ENCODE results near the gene NPIPB2.

DNA sequence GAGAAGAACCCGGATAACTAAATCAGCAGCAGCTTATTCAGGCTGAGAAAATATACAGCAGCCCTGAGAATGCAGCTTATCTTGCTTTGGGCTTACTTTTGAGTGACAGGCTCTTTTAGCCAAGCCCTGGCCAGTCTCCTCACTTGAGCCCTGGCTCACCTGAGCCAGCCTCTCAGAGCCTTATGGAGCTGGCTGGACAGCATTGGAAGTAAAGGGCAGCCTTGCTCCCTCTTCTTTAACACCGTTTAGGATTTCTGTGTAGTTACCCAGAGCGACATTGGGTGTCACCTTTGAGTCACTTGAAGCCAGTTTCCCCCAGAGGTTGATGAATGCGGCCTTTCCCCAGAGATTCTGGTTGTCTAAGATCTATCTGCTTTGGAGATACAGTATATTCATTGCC lies 7.7 kb upstream of the NPIPB2 start:
- TF ChIP-seq, protein P1, sequence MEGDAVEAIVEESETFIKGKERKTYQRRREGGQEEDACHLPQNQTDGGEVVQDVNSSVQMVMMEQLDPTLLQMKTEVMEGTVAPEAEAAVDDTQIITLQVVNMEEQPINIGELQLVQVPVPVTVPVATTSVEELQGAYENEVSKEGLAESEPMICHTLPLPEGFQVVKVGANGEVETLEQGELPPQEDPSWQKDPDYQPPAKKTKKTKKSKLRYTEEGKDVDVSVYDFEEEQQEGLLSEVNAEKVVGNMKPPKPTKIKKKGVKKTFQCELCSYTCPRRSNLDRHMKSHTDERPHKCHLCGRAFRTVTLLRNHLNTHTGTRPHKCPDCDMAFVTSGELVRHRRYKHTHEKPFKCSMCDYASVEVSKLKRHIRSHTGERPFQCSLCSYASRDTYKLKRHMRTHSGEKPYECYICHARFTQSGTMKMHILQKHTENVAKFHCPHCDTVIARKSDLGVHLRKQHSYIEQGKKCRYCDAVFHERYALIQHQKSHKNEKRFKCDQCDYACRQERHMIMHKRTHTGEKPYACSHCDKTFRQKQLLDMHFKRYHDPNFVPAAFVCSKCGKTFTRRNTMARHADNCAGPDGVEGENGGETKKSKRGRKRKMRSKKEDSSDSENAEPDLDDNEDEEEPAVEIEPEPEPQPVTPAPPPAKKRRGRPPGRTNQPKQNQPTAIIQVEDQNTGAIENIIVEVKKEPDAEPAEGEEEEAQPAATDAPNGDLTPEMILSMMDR (IDR thresholded peaks at IDR 0.05): peak in 2 of 4 experiments; percentile 5 to 32
- TF ChIP-seq POLR2AphosphoS5 (IDR thresholded peaks at IDR 0.05): no peak
